A549 (cell line): Measurements from ENCODE around the gene TENM3.

Experiments
- CTCF ChIP-seq: fragments of >200 bp; sonication (Bioruptor Twin); formaldehyde crosslinking; IDR thresholded peaks from 3 replicates; pipeline ENCODE4 v1.5.1; 2016
- EHMT2 ChIP-seq: fragments of 200-600 bp; sonication (generic); IDR thresholded peaks from 2 replicates; pipeline ENCODE4 v1.6.1; 2016; ENCODE audit warnings: antibody characterized with exemption, low read depth, mild to moderate bottlenecking, moderate library complexity
- ELK1 ChIP-seq: fragments of 150-350 bp; IDR thresholded peaks from 2 replicates; pipeline ENCODE4 v1.6.1; 2014; ENCODE audit warnings: low read depth, mild to moderate bottlenecking, low read length
- HOXA7 ChIP-seq: fragments of 250-450 bp; sonication (Bioruptor Pico); IDR thresholded peaks from 2 replicates; pipeline ENCODE4 v1.5.0; 2020; ENCODE audit warnings: mild to moderate bottlenecking, moderate library complexity
- MAFK ChIP-seq: fragments of 450-650 bp; IDR thresholded peaks from 2 replicates; pipeline ENCODE4 v1.6.1; 2014; ENCODE audit not compliant: partially characterized antibody
- NPAS2 ChIP-seq: fragments of 250-450 bp; sonication (Bioruptor Pico); IDR thresholded peaks from 2 replicates; pipeline ENCODE4 v1.8.0; 2022; ENCODE audit warnings: mild to moderate bottlenecking, moderate library complexity, borderline replicate concordance
- RAD21 ChIP-seq, 2 experiments: fragments of >200 bp in 1 of 2; sonication (Bioruptor Twin) in 1 of 2; formaldehyde crosslinking in 1 of 2; IDR thresholded peaks in 1 of 2; conservative IDR thresholded peaks in 1 of 2; 2 replicates in 1 of 2; 3 replicates in 1 of 2; pipeline ENCODE4 v1.6.1; 2012 to 2018; ENCODE audit warnings: inconsistent platforms in 1 of 2
- SMC3 ChIP-seq: fragments of >200 bp; sonication (Bioruptor Twin); formaldehyde crosslinking; IDR thresholded peaks from 3 replicates; pipeline ENCODE4 v1.6.1; 2018; ENCODE audit warnings: inconsistent platforms
- ZNF302 ChIP-seq: fragments of 250-450 bp; sonication (Bioruptor Pico); IDR thresholded peaks from 2 replicates; pipeline ENCODE4 v1.9.0; 2021; ENCODE audit warnings: inconsistent platforms, mild to moderate bottlenecking, moderate library complexity

DNA sequence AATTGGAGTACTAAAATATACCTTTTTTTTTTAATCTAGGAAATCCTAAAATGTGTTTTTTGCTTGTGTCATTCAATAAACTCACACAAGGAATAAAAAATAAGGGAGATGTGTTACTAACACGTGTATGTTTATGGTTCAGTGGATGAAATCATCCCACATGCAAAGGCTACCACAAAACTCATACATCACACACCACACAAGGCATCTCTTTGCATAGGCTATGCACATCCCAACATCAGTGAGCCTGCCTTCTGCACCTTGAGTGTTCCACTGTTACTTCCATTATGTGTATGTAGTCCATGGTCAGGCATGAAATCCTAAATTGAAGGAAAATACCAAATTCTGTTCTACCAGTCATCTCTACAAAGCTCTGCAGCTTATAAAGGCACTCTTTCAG lies 460.9 kb downstream of the TENM3 start:
- TF ChIP-seq MAFK: no peak
- TF ChIP-seq SMC3: no peak
- no peak for TF ChIP-seq CTCF
- no peak for TF ChIP-seq HOXA7 (CRISPR knock-in tag)
- no peak for TF ChIP-seq ELK1
- no peak for TF ChIP-seq NPAS2 (CRISPR knock-in tag)
- TF ChIP-seq EHMT2: no peak
- TF ChIP-seq ZNF302 (CRISPR knock-in tag): no peak
- TF ChIP-seq RAD21 (conservative IDR thresholded peaks at IDR 0.05 in 1 of 2, IDR thresholded peaks at IDR 0.05 in 1 of 2): no peak
